ENCODE measurements around the gene RTN4. TPM values are rescaled to one million over a fixed set of nuclear protein-coding genes. Genes with fewer than 3 reads are reported as not detected.

The RTN4 gene
- total RNA-seq, 2 donors from 2014 or later = 126 to 161 TPM

GRCh38 chr2:54931473-54931872 is 118.8 kb downstream of the RTN4 start:
- no peak for ATAC-seq
- Mint-ChIP-seq H3K9me3 (no peaks in the 10 kb centered on the region), H3K4me1 (ENCODE audit: low read depth in 2 of 2) (peaks cover 0 to 2% of the 10 kb centered on the region in 2 donors)

GRCh38 chr2:54928719-54929118 is 121.5 kb downstream of the RTN4 start:
- Mint-ChIP-seq H3K9me3 (peaks cover 2% of the 10 kb centered on the region), H3K4me1 (ENCODE audit: low read depth in 2 of 2) (peaks cover 0 to 15% of the 10 kb centered on the region in 2 donors), H3K4me3 (no peak overlapping the region), H3K36me3 (no peaks in the 10 kb centered on the region), H3K27me3 (peaks cover 3 to 7% of the 10 kb centered on the region in 2 donors), H3K27ac (no peak overlapping the region)
- ATAC-seq (no peak), DNase-seq (ENCODE audit: low spot score) (no peak)

More at GRCh38 chr2:54931473-54931872, 118.8 kb downstream of the RTN4 start:
- DNase-seq (ENCODE audit: low spot score) = no peak
- Mint-ChIP-seq H3K27me3 (peaks cover 3 to 5% of the 10 kb centered on the region in 2 donors), H3K27ac (no peak overlapping the region), H3K4me3 (no peak overlapping the region), H3K36me3 (no peaks in the 10 kb centered on the region)

GRCh38 chr2:54927751-54928615 is 122.3 kb downstream of the RTN4 start:
- H3K27me3 Mint-ChIP-seq = peaks cover 3 to 7% of the 10 kb centered on the region in 2 donors
- H3K27ac Mint-ChIP-seq = no peak overlapping the region
- DNase-seq (ENCODE audit: low spot score) (no peak), ATAC-seq (no peak)
- H3K4me1 Mint-ChIP-seq (ENCODE audit: low read depth in 2 of 2) = peaks cover 0 to 15% of the 10 kb centered on the region in 2 donors
- peaks cover 2% of the 10 kb centered on the region for H3K9me3 Mint-ChIP-seq
- H3K4me3 Mint-ChIP-seq = no peak overlapping the region
- H3K36me3 Mint-ChIP-seq = no peaks in the 10 kb centered on the region

DNA sequence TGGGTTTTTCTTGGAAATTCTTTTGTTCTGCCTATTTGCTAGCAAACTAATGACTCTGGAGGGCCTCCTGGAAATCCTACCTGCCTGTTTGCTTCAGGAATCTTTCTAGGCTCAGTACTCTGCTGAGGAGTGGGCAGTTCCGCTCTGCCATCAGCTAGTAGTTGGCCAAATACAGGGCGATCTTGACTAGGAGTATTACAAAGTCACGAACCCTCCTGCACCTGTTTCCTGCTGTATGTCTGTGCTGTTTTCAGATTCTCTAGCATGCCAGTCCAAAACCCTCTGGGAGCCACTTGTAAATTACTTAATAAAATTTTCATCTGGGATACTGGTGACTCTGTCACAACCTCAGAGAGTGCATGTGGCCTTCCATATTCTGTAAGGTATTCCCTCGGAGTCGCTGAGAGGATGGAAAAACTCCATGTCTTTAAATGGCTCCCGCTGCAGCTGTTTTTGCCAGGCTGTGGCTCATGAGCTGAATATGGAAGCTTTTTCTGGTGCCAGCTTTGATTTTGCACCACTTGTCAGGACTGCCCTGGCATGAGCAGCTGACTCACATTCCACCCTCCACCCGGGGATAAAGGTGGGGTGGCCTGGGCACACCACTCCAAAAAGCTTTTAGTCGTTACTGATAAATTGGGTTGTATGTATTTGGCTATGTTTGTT is 123.0 kb downstream of the RTN4 start:
- Mint-ChIP-seq H3K27me3 (peaks cover 2 to 13% of the 10 kb centered on the region in 2 donors), H3K9me3 (peaks cover 2% of the 10 kb centered on the region), H3K36me3 (no peaks in the 10 kb centered on the region), H3K4me3 (no peak overlapping the region), H3K4me1 (ENCODE audit: low read depth in 2 of 2) (peaks cover 0 to 15% of the 10 kb centered on the region in 2 donors), H3K27ac (no peak overlapping the region)
- DNase-seq (ENCODE audit: low spot score) (no peak), ATAC-seq (no peak)

DNA sequence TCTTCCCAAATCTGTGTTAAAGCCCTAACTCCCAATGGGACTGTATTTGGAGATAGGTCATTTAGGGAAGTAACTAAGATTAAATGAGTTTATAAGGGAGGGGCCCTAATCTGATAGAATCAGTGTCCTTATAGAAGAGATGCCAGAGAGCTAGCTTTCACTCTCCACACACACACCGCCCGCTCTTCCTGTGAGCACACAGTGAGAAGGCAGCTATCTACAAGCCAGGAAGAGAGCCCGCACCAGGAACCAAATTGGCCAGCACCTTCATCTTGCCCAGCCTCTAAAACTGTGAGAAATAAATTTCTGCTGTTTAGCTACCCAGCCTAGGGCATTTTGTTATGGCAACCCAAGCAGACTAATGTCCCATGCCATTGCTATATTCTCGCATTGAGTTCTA is 125.2 kb downstream of the RTN4 start:
- ATAC-seq (peak in 1 of 2 donors; percentile 64), DNase-seq (ENCODE audit: low spot score) (no peak)
- H3K9me3 Mint-ChIP-seq = peaks cover 2% of the 10 kb centered on the region
- H3K36me3 Mint-ChIP-seq = peaks cover 13% of the 10 kb centered on the region
- H3K4me3 Mint-ChIP-seq = no peak overlapping the region
- peaks cover 2 to 21% of the 10 kb centered on the region in 2 donors for H3K27me3 Mint-ChIP-seq
- peak overlapping the region in 1 of 2 donors; percentile 59 for H3K27ac Mint-ChIP-seq
- peaks cover 0 to 15% of the 10 kb centered on the region in 2 donors for H3K4me1 Mint-ChIP-seq (ENCODE audit: low read depth in 2 of 2)

- Mint-ChIP-seq H3K36me3 (peaks cover 13% of the 10 kb centered on the region), H3K9me3 (peaks cover 2% of the 10 kb centered on the region), H3K4me1 (ENCODE audit: low read depth in 2 of 2) (peaks cover 0 to 15% of the 10 kb centered on the region in 2 donors), H3K27ac (no peak overlapping the region), H3K27me3 (peaks cover 2 to 21% of the 10 kb centered on the region in 2 donors), H3K4me3 (no peak overlapping the region)
- DNase-seq (ENCODE audit: low spot score) = no peak
- no peak for ATAC-seq
These were observed 126.1 kb downstream of the RTN4 start for GRCh38 chr2:54924121-54924520.

Other genes with a start within 250 kb of the RTN4 start
- gene CLHC1, start 181.8 kb upstream of the RTN4 start, total RNA-seq = 10 to 100 TPM in 1 of 2 donors, 1 to 10 TPM in 1; 9.7 to 13.1 TPM
- 100 to 1,000 TPM; 746 to 804 TPM for gene RPS27A, start 182.2 kb upstream of the RTN4 start, total RNA-seq
- gene MTIF2, start 218.8 kb upstream of the RTN4 start, total RNA-seq = 10 to 100 TPM; 33.9 to 39.4 TPM